ENCODE results near the gene GPER1.
"Not testable (repeated sequence)": the region's sequence is repeated elsewhere in the genome, so short reads cannot be mapped to it uniquely, and the experiment has no call there.

GPER1 gene

DNA sequence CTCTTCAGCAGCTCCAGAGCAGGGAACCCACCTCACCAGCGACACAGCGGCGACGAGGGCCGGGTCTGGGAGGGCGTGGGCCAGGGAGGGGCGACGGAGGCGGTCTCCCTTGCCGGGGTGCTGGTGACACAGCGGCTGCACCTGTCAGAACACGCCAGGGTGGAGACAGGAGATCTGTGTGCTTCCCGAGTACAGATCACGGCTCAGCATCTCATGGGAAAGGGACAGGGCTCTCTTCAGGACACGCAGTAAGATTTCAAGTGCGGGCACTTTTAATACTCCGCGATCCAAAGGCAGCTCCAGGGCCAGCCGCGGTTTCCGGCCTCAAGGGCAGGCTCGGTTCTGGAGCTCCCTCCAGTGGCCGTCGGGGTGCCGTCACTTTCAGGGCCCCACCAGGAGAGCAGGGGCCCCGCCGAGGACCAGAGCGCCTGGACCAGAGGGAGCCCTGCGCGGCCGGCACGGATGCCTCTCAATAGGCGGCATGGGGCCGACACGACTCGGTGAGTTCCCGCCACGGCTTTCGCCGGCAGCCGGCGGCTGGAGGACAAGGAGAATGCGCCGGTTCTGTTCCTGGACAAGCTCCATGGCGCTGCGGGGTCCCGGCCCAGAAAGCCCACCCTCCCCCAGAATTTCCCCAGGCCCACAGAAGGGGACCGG lies 22.2 kb upstream of the GPER1 start:
- in situ Hi-C loops (cut with MboI; ENCODE audit: low sequenced_read_pairs), result no loop called here

DNA sequence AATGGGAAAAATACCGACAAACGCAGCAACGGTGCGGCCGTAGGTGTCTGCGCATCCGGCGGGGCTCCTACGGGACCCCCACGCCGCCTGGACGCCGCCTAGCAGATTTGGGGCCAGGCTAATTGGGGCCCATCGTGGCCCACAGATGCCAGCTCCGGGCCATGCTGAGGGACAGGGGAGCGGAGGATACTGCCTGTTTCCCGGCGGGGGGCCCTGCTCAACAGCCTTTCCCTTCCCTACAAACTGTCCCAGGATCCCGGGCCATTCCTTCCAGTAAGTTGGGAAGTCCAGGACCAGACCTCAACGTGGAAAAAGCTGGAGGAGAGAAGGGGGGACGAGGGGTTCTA lies 21.7 kb upstream of the GPER1 start:
- in situ Hi-C loops (cut with MboI; ENCODE audit: low sequenced_read_pairs), result no loop called here

DNA sequence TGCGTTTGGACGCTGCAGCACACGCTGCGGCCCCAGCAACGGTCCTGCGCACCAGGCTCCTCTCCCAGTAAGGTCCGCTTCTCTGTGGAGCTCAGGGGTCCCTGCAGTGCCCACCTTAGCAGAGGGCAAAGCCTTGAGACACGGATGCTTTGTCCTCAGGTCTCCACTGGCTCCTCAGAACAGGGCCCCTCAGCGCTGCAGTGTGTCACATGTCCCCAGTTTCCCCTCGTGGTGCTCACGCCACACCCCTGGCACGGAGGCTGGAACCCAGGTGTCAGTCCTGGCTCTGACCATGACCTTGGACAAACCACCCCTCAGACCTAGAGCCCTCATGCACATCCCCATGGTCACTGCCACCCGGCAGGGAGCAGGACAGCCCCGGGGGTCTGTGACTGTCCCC lies 19.9 kb upstream of the GPER1 start:
- in situ Hi-C loops (cut with MboI; ENCODE audit: low sequenced_read_pairs), result no loop called here

DNA sequence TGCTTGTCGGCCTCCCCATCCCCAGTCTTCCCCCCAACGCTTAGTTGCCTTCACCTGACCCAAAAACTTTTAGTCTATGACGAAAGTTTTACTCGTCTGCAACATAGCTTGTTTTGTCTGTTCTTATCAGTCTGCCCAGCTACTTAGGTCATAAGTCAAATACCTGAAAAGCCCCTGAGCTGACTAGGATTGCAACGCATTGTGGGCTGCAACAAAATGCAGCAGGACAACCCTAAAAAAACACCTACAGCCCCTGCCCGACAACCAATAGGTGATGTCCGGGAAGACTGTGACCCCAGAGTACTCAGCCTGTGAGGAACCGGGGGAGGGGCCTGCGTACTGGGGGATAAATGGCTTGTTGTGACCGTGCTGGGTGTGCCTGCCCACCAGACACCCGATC lies 19.3 kb upstream of the GPER1 start:
- in situ Hi-C loops (cut with MboI; ENCODE audit: low sequenced_read_pairs), result no loop called here

DNA sequence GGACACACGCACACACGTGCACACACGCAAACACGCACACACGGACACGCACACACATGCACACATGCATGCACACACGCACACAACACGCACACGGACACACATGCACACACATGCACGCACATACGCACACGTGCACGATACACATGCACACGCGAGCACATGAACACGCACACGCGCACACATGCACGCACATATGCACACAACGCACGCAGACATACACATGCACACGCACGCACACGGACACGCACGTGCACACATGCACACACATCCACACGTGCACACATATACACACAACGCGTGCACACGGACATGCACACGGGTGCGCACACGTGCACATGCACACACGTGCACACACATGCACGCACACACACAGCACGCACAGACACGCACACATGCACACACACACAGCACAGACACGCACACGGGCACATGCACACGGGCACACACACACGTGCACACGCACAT lies 17.3 kb upstream of the GPER1 start:
- in situ Hi-C loops (cut with MboI; ENCODE audit: low sequenced_read_pairs), result no loop called here

DNA sequence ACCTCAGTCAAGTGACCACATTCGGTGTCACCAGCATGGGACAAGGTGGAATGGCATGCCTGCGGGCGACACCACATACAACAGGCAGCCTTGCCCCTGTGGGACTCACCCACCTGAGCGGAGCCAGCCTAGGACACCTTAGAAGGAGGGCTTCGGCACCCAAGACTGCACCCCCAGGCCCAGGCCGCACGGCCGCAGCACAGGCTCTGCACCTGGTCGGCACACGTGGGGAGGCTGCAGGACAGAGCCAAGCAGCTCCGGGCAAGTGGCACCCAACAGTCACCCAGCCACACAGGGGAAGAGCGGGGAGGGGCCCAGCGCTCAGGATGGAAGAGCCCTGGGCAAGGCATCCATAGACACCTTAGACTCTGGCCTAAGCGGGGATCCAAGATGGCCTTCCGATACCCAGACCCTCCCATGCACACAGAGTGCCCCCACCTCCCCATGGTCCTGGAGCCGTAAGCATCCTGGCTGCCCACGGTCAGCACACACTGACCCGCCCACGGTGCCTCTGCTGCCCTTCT lies 16.1 kb upstream of the GPER1 start:
- in situ Hi-C loops (cut with MboI; ENCODE audit: low sequenced_read_pairs), result no loop called here

DNA sequence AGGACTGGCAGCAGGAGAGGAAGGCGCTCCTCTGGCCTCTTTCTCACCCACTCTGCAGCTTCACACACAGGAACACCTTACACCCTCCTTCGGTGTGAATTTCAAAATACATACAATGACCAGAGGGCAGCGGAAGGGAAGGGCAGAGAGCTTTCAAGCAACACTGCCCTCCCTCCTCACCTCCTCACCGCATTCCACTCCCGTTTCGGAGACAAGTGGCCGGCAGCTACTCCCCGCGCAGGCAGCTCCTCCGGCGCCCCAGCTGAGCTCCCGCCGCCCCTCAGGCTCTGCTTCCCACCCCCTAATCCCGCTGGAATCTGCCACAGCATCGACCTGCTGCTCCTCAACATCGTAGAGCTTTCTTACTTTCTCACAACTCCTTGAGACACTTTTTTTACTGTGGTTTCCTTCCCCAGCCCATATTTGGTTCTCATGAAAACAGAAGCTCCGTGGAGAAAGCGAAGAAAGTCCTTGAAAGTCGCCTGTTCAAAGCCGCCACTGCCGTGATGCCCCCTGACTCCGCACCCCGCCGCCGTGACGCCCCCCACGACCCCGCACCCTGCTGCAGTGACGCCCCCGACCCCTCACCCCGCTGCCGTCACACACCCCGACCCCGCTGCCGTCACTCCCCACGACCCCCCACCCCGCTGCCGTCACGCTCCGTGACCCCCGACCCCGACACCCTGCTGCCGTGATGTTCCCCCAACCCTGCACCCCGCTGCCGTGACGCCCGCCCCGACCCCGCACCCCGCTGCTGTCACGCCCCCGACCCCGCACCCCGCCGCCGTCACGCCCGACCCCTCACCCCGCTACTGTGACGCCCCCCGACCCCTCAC lies 14.6 kb upstream of the GPER1 start:
- in situ Hi-C loops (cut with MboI; ENCODE audit: low sequenced_read_pairs), result no loop called here

DNA sequence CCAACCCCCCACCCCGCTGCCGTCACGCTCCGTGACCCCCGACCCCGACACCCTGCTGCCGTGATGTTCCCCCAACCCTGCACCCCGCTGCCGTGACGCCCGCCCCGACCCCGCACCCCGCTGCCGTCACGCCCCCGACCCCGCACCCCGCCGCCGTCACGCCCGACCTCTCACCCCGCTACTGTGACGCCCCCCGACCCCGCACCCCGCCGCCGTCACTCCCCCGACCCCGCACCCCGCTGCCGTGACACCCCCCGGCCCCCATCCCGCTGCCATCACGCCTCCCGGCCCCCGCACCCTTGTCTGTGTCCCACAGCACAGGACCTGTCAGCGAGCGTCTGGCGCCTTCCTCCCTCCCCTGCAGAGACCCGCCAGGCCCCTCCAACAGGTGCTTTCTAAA lies 13.9 kb upstream of the GPER1 start:
- in situ Hi-C loops (cut with MboI; ENCODE audit: low sequenced_read_pairs), result not testable (repeated sequence)

DNA sequence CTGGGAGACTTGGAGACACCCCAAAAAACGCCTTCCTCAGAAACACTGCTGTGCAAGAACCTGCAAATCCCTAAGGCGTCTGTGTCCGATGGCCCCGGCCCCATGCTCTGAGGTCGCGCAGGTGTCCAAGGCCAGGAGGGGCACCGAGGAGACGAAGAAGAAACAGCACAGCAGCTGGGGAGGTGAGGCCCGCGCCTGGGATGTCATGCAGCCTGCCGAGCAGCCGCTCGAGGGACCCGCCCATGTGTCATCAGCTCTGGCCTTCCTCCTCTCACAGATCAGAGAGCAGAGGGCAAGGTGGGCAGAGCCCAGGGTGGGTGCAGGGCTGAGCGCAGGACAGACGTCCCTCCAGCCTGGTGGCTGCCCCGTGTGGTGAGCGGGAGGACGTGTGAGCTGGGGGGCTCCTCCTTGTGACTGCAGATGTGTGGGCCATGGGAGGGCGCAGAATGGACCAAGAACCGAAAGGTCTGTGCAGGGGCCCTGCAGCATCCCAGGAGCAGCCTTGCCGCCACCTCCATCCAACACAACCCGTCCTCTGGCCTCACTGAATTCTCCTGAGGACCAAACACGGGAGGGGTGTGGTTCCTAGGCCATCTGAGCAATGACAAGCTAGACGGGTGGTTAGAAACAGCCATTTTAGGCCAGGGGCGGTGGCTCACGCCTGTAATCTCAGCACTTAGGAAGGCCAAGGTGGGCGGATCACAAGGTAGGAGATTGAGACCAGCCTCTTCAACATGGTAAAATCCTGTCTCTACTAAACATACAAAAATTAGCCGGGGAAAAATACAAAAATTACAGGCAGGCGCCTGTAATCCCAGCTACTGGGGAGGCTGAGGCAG lies 13.1 kb upstream of the GPER1 start:
- in situ Hi-C loops (cut with MboI; ENCODE audit: low sequenced_read_pairs), result no loop called here

DNA sequence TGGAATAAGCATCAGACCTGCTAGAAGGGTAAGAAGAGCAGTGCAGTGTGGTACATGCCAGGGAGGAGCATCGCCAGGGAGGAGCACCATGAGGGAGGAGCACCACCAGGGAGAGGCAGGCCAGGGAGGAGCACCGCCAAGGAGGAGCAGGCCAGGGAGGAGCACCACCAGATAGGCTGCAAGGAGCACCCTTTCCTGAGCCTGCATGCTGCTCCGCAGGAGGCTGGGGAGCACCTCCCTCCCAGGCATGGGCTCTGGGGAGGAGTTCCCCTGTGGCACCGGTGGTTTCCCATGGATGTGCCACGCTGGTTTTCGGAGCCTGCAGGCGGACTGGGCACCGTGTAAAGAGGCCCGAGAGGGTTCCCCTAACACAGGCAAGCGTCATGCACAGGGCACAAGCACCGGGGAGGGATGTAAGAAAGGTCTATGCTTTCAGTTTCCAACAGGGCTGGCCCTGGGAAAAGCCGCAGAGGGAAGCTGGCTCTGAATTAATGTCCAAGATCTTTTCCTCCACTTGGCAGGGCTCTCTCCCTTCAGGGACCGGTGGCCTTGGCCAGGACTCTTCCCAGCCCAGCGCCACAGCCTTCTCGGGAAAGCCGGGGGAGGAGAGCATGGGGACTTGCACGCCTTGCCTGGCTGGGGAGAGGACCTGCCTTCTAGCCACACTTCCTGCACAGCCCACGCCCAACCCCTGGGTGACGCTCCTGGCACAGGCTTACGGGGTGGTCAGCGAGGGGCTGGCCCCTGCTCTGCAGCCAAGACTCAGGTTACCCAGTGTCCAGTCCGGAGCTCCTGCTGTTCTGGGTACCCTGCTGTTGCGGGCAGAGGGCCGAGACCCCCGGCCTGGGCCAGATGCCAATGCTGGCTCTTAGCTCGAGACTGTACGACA lies 11.5 kb upstream of the GPER1 start:
- in situ Hi-C loops (cut with MboI; ENCODE audit: low sequenced_read_pairs), result no loop called here

DNA sequence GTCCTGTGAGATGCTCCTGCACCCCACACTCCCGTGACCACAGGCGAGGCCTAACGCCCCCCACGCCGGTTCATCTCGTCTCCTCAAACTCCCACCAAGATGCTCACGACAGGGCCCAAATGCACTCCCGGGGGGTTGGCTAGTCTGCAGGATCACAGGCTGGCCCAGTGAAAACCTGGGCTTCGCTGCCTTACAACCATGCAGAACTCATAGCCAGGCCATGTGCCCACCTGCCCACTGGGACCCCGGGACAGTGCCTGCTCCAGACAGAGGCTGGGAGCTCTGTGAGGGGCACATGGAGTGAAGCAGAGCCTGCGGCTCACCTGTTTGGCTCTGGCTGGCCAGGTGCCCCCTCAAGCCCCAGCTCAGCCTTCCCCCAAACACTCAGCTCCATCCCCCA lies 9.4 kb upstream of the GPER1 start:
- in situ Hi-C loops (cut with MboI; ENCODE audit: low sequenced_read_pairs), result no loop called here

DNA sequence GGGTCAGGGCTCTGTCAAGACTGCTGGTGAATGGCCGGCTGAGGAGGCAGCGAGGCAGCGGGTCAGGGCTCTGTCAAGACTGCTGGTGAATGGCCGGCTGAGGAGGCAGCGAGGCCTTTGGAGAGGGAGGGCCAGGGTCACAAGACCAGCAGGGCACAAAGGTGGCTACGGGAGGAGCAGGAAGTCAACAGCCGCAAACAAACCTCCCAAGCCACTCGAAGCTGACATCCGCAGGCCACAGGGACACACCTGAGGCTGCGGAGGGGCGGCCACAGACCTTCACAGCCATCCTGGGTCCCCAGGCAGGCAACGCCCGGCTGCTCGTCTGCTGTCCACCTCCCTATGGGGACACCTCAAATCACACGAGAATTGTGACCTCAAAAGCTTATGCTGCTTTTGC lies 8.9 kb upstream of the GPER1 start:
- in situ Hi-C loops (cut with MboI; ENCODE audit: low sequenced_read_pairs), result no loop called here

DNA sequence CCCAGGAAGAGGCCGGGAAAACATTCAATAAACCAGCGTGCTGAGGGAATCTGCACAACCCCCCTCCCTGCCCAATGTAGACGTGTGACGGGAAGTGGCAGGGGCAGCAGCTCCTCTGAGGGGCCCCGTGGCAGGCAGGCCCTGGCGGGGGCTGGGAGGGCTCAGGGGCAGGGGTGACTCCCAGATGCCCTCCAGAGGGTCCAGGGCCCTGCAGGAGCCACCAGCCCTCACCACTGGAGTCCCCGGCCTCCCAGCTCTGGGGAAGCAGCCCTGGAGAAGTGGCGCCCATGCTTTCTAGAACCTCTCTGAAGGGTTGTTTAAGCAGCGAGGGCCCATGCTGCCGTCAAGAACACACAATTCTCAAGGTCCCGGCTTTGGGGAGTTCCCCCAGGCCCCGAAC lies 8.4 kb upstream of the GPER1 start:
- in situ Hi-C loops (cut with MboI; ENCODE audit: low sequenced_read_pairs), result no loop called here

DNA sequence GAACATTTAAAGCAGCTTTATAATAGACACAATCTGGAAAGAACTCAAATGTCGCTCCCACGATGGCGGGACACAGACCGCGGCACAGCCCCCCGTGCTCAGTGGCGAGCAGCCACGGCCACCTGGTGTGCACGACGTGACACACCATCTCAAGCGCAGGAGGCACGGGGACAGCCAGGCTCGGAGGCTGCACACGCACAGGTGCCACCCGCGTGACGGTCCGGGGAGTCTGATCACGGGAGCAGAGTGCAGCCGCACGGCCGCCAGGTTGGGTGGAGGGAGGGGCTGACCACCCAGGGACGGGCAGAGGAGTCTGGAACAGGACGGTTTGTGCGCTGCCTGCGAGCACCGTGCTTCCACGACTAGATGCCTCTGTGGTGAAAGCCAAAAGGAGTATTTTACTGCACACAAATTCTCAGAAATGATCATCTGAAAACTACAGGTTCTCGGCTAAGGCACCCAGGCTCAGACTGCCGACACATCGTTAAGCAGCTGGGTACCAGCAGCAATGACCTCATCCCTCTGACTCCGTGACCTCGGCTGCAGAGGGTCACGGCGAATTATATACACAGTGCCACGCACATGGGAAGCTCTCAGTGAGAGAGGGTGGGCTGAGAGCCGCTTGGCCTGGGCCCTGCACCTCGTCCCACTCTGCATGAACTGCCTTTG lies 7.5 kb upstream of the GPER1 start:
- in situ Hi-C loops (cut with MboI; ENCODE audit: low sequenced_read_pairs), result no loop called here

DNA sequence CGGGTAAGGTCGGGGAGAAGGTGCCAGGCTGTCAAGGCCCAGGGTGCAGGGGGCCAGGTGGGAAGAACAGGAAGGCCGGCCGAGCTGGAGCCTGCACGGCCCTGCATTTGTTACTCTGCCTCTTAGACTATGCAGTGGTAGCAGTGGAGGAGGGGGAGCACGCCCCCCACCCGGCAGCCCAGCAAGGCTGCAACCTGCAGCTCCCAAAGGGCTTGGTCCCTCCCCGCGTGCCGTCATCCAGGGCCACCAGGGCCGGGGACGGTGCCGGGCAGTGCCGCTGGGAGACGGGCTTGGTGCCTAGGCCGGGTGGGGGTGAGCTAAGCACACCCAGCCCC lies 7.0 kb upstream of the GPER1 start:
- in situ Hi-C loops (cut with MboI; ENCODE audit: low sequenced_read_pairs), result no loop called here

DNA sequence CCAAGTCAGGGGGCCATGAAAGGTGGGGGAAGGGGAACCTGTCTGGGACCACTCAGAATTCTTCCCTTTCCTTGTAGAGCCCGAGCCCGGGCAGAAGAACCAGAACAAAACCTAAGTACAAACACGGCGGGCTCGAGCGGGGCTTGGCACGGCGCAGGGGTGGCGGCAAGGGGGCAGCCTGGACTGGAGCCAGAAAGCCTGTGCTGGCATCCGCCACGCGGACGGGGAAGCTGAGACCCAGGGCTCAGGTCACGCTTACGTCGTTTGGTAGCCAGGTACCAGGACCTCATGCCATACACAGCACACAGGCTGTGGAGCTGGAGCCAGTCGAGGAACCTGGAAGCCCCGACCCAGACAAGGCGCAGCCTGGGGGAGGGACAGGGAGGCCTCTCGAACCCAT lies 6.6 kb upstream of the GPER1 start:
- in situ Hi-C loops (cut with MboI; ENCODE audit: low sequenced_read_pairs), result no loop called here

DNA sequence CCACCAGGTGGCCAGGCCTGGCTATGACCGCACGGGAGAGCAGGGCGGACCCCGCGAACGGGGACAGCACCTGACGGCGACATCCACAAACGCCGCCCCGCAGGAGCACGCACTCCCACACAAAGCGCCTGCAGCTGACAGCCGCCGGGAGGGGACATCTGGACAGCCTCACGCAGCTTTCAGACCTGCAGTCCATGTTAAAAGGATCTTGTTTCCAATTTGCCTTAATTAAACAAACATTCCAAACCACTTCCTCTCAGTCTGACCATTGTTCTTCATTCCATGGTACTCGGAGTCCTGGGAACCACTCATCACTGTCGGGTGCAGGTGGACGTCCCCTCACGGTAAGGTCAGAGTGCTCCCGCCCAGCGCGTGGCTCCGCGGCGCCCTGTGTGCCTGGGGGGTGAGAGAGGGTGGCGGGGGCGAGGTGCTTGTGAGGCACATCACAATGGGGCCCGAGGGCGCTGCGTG lies 5.9 kb upstream of the GPER1 start:
- in situ Hi-C loops (cut with MboI; ENCODE audit: low sequenced_read_pairs), result no loop called here

DNA sequence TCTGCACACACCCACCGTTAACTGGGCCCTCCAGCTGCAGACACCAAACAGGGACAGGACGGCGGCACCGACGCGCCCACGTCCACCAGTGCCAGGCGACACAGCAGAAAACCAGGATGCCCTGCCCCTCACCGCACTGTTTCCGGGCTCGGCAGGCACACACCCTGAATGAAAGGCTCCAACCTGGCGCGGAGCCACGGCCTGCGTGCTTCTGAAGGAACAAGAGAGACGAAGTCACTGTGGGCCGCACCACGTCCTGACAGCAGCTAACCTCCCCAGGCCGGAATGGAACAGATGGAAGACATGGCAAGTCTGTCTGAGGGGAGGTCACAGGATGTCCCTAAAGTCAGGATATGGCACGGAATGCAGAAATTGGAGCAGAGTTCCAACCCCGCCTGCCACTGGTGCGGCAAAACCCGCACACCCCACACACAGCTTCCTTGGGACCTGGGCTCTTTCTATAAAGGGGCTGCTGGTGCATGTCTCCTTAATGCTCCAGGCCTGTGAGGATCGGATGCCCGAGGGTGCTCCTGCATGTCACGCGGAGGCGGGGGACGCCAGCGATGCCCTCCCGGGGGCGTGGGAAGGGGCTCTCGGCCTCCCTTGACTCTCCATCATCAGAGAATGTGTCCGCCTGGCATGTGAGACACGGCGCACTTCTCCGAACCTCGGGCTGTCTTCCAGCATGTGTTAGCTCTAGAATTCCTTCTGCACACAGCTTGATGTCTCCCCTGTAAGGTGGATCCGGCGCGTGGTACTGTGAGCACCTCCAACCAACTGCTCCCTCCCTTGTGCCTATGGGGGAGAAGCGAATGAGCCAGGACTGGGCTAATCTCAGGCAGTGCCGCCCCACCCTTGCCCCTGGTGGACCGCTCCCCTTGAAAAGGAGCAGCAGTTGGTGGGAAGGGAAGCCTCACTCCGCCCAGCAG lies 3.9 kb upstream of the GPER1 start:
- in situ Hi-C loops (cut with MboI; ENCODE audit: low sequenced_read_pairs), result no loop called here

DNA sequence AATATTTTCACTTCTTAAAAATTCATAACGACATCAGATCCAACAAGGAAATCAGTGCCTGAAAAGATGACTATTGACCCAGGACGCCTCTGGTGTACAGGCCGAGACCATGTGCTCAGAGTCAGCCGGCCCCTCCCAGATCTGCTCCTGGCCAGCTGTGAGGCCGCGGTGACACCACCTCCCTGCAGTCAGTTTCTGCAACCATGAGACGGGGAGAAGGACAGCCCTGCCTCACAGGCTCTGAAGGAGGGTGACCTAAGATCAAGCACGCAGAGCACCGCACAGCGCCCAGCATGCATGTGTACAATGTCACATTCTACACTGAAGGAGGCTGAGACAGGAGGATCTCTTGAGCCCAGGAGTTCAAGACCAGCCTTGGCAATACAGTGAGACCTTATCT lies 2.6 kb upstream of the GPER1 start:
- in situ Hi-C loops (cut with MboI; ENCODE audit: low sequenced_read_pairs), result no loop called here
